Immature natural killer cell (primary cell): ENCODE results near the gene GIGYF1. TPM values are rescaled to one million over a fixed set of nuclear protein-coding genes. Genes with fewer than 3 reads are reported as not detected.

Experiments
- DNase-seq, 3 donors: peaks; one replicate each; pipeline ENCODE4 v3.0.0; 2022; ENCODE audit warnings: mixed read lengths in 1 of 3
- H3K27ac Mint-ChIP-seq, 6 donors: one replicate each; pipeline ENCODE4 v1.8.0; 2020; ENCODE audit warnings: mixed read lengths in 6 of 6, mild to moderate bottlenecking in 5 of 6, inconsistent platforms in 4 of 6, moderate library complexity in 3 of 6
- H3K27me3 Mint-ChIP-seq, 3 donors: one replicate each; pipeline ENCODE4 v1.8.0; 2020 to 2021; ENCODE audit warnings: low read depth in 3 of 3, mild to moderate bottlenecking in 3 of 3, mixed read lengths in 3 of 3, moderate library complexity in 3 of 3, inconsistent platforms in 1 of 3
- H3K36me3 Mint-ChIP-seq, 3 donors: one replicate each; pipeline ENCODE4 v1.8.0; 2020; ENCODE audit warnings: mixed read lengths in 3 of 3, inconsistent platforms in 2 of 3, mild to moderate bottlenecking in 2 of 3
- H3K4me1 Mint-ChIP-seq, 2 donors: one replicate each; pipeline ENCODE4 v1.8.0; 2020; ENCODE audit warnings: inconsistent platforms in 2 of 2, mild to moderate bottlenecking in 2 of 2, mixed read lengths in 2 of 2, moderate library complexity in 1 of 2
- H3K4me3 Mint-ChIP-seq, 5 donors: one replicate each; pipeline ENCODE4 v1.8.0; 2020; ENCODE audit warnings: mild to moderate bottlenecking in 5 of 5, mixed read lengths in 5 of 5, inconsistent platforms in 3 of 5, moderate library complexity in 3 of 5
- H3K9me3 Mint-ChIP-seq, 6 donors: one replicate each; pipeline ENCODE4 v1.8.0; 2020; ENCODE audit warnings: mild to moderate bottlenecking in 6 of 6, mixed read lengths in 6 of 6, inconsistent platforms in 4 of 6, moderate library complexity in 3 of 6
- polyA plus RNA-seq, 3 donors: library from polyadenylated mRNA; unstranded; fragments of 300-500 nt; fragmentation: Illumina TruSeq; gene quantifications; one replicate each; pipeline ENCODE4 v1.2.3, GENCODE V29; 2021

Gene GIGYF1
- polyA plus RNA-seq, 3 donors from 2014 or later = 0.03 to 2.0 (median 0.47) TPM

DNA sequence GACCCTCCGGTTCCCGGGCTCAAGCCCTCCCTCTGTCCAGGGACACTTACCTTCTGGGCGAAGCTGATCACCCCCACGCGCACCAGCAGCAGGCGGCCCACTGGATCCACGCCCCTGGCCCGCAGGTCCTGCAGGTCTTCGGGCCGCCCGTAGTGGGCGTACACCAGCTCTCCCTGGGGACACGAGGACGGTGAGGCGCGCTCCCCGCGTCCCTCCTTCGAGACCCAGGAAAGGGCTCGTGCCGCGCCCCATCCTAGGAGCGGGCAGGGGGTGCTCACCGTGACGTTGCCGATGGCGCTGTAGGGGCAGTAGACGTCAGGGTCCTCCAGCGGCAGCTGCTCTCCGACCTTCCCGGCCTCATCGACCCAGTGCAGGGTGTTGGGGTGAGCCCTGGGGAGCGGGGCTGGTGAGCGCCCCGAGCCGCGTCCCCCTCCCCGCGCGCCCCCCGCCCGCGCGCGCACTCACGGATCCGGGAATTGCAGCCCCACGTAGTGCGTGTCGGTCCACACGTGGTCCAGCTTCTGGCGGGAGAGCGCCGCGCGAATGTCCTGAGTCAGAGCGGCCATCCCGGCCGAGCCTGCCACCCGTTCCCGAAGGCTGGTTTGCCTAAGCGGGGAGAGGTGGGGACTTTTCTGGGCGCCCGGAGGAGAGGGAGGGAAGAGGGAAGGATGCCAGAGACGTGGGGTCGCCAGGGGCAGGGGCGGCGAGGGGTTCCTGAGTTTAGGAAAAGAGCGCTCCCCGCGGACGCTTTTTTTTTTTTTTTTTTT, 60.9 kb downstream of the GIGYF1 start:
- peak; percentile 43 to 63 (median 56) for DNase-seq
- no peaks in the 10 kb centered on the region for H3K9me3 Mint-ChIP-seq
- H3K36me3 Mint-ChIP-seq = no peaks in the 10 kb centered on the region
- peaks cover 2 to 11% (median 7%) of the 10 kb centered on the region in 3 donors for H3K27me3 Mint-ChIP-seq
- peaks cover 11 to 15% of the 10 kb centered on the region in 2 donors for H3K4me1 Mint-ChIP-seq
- peak overlapping the region in 5 of 6 donors; percentile 71 to 88 (median 85) for H3K27ac Mint-ChIP-seq
- H3K4me3 Mint-ChIP-seq = peak overlapping the region; percentile 76 to 88 (median 86)

DNA sequence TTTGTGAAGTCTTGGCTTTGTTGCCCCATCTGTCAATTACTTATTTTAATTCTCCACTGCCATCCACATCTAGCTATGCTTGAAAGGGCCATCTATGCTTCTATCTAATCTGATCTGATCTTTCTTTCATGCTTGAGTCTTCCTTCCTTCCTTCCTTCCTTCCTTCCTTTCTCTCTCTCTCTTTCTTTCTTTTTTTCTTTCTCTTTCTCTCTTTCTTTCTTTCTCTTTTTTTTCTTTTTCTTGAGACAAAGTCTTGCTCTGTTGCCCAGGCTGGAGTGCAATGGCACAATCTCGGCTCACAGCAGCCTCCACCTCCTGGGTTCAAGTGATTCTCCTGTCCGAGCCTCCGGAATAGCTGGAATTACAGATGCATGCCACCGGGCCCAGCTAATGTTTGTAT, 64.0 kb downstream of the GIGYF1 start:
- no peaks in the 10 kb centered on the region for H3K9me3 Mint-ChIP-seq
- no peak for DNase-seq
- peak overlapping the region in 5 of 6 donors; percentile 8 to 70 (median 60) for H3K27ac Mint-ChIP-seq
- peak overlapping the region in 1 of 5 donors; percentile 33 for H3K4me3 Mint-ChIP-seq
- peaks cover 23 to 29% of the 10 kb centered on the region in 2 donors for H3K4me1 Mint-ChIP-seq
- no peaks in the 10 kb centered on the region for H3K36me3 Mint-ChIP-seq
- peaks cover 2 to 12% (median 7%) of the 10 kb centered on the region in 3 donors for H3K27me3 Mint-ChIP-seq

Other genes starting within 250 kb of the GIGYF1 start
- 1 to 10 TPM in 1 of 3 donors, under 1 TPM in 1, not detected in 1; 0.43 to 2.2 TPM for gene SPACDR, start 230.0 kb downstream of the GIGYF1 start, polyA plus RNA-seq
- 10 to 100 TPM; 32.4 to 42.2 (median 35.3) TPM for gene TSC22D4, start 215.0 kb downstream of the GIGYF1 start, polyA plus RNA-seq
- not detected for gene NYAP1, start 210.3 kb downstream of the GIGYF1 start, polyA plus RNA-seq
- gene AGFG2, start 155.0 kb downstream of the GIGYF1 start, polyA plus RNA-seq = 10 to 100 TPM in 2 of 3 donors, 1 to 10 TPM in 1; 7.1 to 20.7 (median 12.0) TPM
- not detected for gene SAP25, start 120.3 kb downstream of the GIGYF1 start, polyA plus RNA-seq
- gene LRCH4, start 108.1 kb downstream of the GIGYF1 start, polyA plus RNA-seq = 100 to 1,000 TPM in 1 of 3 donors, 10 to 100 TPM in 2; 78.9 to 125 (median 90.4) TPM
- gene FBXO24, start 107.9 kb downstream of the GIGYF1 start, polyA plus RNA-seq = under 1 TPM in 1 of 3 donors, not detected in 2; 0.43 TPM
- gene PCOLCE, start 91.9 kb downstream of the GIGYF1 start, polyA plus RNA-seq = 1 to 10 TPM; 2.0 to 4.9 (median 4.7) TPM
- gene MOSPD3, start 81.7 kb downstream of the GIGYF1 start, polyA plus RNA-seq = 10 to 100 TPM; 23.2 to 29.3 (median 27.0) TPM
- gene TFR2, start 52.7 kb downstream of the GIGYF1 start, polyA plus RNA-seq = 1 to 10 TPM in 2 of 3 donors, under 1 TPM in 1; 0.85 to 1.8 (median 1.1) TPM
- not detected for gene ACTL6B, start 37.8 kb downstream of the GIGYF1 start, polyA plus RNA-seq
- 10 to 100 TPM; 61.4 to 71.8 (median 64.8) TPM for gene GNB2, start 20.5 kb downstream of the GIGYF1 start, polyA plus RNA-seq
- 10 to 100 TPM; 65.1 to 70.3 (median 67.0) TPM for gene POP7, start 11.9 kb upstream of the GIGYF1 start, polyA plus RNA-seq
- not detected for gene EPO, start 26.2 kb upstream of the GIGYF1 start, polyA plus RNA-seq
- gene ZAN, start 39.3 kb upstream of the GIGYF1 start, polyA plus RNA-seq = not detected
- gene EPHB4, start 133.3 kb upstream of the GIGYF1 start, polyA plus RNA-seq = under 1 TPM in 1 of 3 donors, not detected in 2; 0.37 TPM
- gene SLC12A9, start 158.5 kb upstream of the GIGYF1 start, polyA plus RNA-seq = 1 to 10 TPM; 3.2 to 5.9 (median 4.7) TPM
- gene TRIP6, start 173.1 kb upstream of the GIGYF1 start, polyA plus RNA-seq = under 1 TPM in 1 of 3 donors, not detected in 2; 0.11 TPM
- 10 to 100 TPM; 24.9 to 73.4 (median 33.2) TPM for gene SRRT, start 180.9 kb upstream of the GIGYF1 start, polyA plus RNA-seq
- gene UFSP1, start 195.5 kb upstream of the GIGYF1 start, polyA plus RNA-seq = 1 to 10 TPM in 1 of 3 donors, under 1 TPM in 1, not detected in 1; 0.59 to 1.1 TPM
- not detected for gene ACHE, start 201.6 kb upstream of the GIGYF1 start, polyA plus RNA-seq